Panc1 (cell line): Measurements from ENCODE around the gene LRCH1.

Experiments used
- POLR2AphosphoS5 ChIP-seq: IDR thresholded peaks from 2 replicates; pipeline ENCODE4 v1.6.1; 2012; ENCODE audit warnings: mild to moderate bottlenecking, low read depth, low read length, moderate library complexity
- REST ChIP-seq, 2 experiments: IDR thresholded peaks; 2 replicates each; pipeline ENCODE4 v1.6.1; 2011 to 2012; ENCODE audit warnings: low read depth in 2 of 2, control low read depth in 1 of 2, low read length in 1 of 2, mild to moderate bottlenecking in 1 of 2, moderate library complexity in 1 of 2; ENCODE audit not compliant: insufficient read depth in 1 of 2
- TF ChIP-seq, protein P1 (sequence below): fragments of 450-650 bp; IDR thresholded peaks from 2 replicates; pipeline ENCODE4 v1.5.1; 2017; ENCODE audit warnings: mild to moderate bottlenecking

GRCh38 chr13:46582190-46582589 is 29.2 kb downstream of the LRCH1 start:
- TF ChIP-seq, protein P1, sequence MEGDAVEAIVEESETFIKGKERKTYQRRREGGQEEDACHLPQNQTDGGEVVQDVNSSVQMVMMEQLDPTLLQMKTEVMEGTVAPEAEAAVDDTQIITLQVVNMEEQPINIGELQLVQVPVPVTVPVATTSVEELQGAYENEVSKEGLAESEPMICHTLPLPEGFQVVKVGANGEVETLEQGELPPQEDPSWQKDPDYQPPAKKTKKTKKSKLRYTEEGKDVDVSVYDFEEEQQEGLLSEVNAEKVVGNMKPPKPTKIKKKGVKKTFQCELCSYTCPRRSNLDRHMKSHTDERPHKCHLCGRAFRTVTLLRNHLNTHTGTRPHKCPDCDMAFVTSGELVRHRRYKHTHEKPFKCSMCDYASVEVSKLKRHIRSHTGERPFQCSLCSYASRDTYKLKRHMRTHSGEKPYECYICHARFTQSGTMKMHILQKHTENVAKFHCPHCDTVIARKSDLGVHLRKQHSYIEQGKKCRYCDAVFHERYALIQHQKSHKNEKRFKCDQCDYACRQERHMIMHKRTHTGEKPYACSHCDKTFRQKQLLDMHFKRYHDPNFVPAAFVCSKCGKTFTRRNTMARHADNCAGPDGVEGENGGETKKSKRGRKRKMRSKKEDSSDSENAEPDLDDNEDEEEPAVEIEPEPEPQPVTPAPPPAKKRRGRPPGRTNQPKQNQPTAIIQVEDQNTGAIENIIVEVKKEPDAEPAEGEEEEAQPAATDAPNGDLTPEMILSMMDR, result no peak
- TF ChIP-seq POLR2AphosphoS5 (no peak), REST (IDR thresholded peaks at IDR 0.05; ENCODE audit: insufficient read depth in 1 of 2, low read depth in 2 of 2, low read length in 1 of 2) (no peak)
